Parathyroid adenoma (tissue), 2 donors: Measurements from ENCODE around the gene ALDH5A1.

ENCODE experiments used
- H2AFZ ChIP-seq: fragments of 300-600 bp; sonication (generic); one replicate; pipeline ENCODE4 v1.7.0; 2017; ENCODE audit warnings: antibody characterized with exemption, mild to moderate bottlenecking
- H3K27ac ChIP-seq: fragments of 300-600 bp; sonication (generic); one replicate; pipeline ENCODE4 v1.7.0; 2017
- H3K27me3 ChIP-seq: fragments of 300-600 bp; sonication (generic); one replicate; pipeline ENCODE4 v1.7.0; 2017; ENCODE audit warnings: low read length; ENCODE audit not compliant: control insufficient read depth, insufficient read depth
- H3K36me3 ChIP-seq: fragments of 300-600 bp; sonication (generic); one replicate; pipeline ENCODE4 v1.7.0; 2017; ENCODE audit warnings: low read length; ENCODE audit not compliant: control insufficient read depth, insufficient read depth
- H3K4me1 ChIP-seq: fragments of 300-600 bp; sonication (generic); one replicate; pipeline ENCODE4 v1.7.0; 2017; ENCODE audit warnings: control low read depth
- H3K4me2 ChIP-seq: fragments of 300-600 bp; sonication (generic); one replicate; pipeline ENCODE4 v1.7.0; 2017; ENCODE audit warnings: low read length
- H3K4me3 ChIP-seq: fragments of 300-600 bp; sonication (generic); one replicate; pipeline ENCODE4 v1.7.0; 2017; ENCODE audit warnings: low read depth, low read length
- H3K79me2 ChIP-seq: fragments of 300-600 bp; sonication (generic); one replicate; pipeline ENCODE4 v1.7.0; 2017; ENCODE audit warnings: control low read depth
- H3K9ac ChIP-seq: fragments of 300-600 bp; sonication (generic); one replicate; pipeline ENCODE4 v1.7.0; 2017; ENCODE audit warnings: mild to moderate bottlenecking
- H3K9me3 ChIP-seq: fragments of 300-600 bp; sonication (generic); one replicate; pipeline ENCODE4 v1.7.0; 2017; ENCODE audit warnings: low read length; ENCODE audit not compliant: control insufficient read depth
- TF ChIP-seq, protein P1 (sequence below): fragments of 300-600 bp; sonication (generic); IDR thresholded peaks from one replicate; pipeline ENCODE4 v1.7.0; 2017; ENCODE audit warnings: antibody characterized with exemption, mild to moderate bottlenecking
- donor health status: primary hyperparathyroidism.

ALDH5A1 gene

DNA sequence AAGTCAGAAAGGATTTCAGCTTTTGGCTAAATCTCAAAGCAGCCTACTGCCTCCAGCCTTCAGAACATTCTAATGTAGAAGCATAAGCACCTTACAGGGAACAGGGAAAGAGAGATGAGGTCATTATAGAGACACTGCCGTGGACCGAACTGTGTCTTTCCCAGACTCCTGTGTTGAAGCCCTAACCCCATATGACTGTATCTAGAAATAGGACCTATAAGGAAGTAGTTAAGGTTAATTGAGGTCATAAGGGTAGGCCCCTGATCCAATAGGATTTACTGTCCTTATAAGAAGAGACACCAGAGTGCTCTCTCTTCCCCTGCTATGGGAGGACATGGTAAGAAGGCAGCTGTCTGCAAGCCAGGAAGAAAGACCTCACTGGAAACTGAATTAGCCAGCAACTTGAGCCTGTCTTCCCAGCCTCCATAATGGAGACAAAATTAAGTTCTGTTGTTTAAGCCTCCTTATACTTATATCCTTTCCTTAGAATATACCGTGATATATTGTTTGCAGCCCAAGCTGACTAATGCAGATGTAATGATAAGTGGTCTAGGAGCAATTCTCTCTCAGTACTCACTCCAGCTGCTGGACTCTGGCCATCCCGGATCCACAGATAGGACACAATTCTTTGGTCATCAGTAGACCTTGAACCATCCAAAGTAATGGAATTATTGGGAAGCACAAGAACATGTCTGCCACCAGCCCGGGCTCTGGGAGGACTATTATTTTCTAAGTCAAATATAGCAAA is 71.4 kb downstream of the ALDH5A1 start:
- H3K4me2 ChIP-seq, result no peak overlapping the region
- no peak overlapping the region for H3K9ac ChIP-seq
- no peak overlapping the region for H3K27ac ChIP-seq
- H3K79me2 ChIP-seq, result no peaks in the 10 kb centered on the region
- TF ChIP-seq, protein P1, sequence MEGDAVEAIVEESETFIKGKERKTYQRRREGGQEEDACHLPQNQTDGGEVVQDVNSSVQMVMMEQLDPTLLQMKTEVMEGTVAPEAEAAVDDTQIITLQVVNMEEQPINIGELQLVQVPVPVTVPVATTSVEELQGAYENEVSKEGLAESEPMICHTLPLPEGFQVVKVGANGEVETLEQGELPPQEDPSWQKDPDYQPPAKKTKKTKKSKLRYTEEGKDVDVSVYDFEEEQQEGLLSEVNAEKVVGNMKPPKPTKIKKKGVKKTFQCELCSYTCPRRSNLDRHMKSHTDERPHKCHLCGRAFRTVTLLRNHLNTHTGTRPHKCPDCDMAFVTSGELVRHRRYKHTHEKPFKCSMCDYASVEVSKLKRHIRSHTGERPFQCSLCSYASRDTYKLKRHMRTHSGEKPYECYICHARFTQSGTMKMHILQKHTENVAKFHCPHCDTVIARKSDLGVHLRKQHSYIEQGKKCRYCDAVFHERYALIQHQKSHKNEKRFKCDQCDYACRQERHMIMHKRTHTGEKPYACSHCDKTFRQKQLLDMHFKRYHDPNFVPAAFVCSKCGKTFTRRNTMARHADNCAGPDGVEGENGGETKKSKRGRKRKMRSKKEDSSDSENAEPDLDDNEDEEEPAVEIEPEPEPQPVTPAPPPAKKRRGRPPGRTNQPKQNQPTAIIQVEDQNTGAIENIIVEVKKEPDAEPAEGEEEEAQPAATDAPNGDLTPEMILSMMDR, result no peak
- H3K4me3 ChIP-seq, result no peak overlapping the region
- H2AFZ ChIP-seq, result no peak overlapping the region
- H3K36me3 ChIP-seq, result no peaks in the 10 kb centered on the region
- H3K4me1 ChIP-seq, result no peaks in the 10 kb centered on the region
- H3K27me3 ChIP-seq, result no peaks in the 10 kb centered on the region
- H3K9me3 ChIP-seq, result no peaks in the 10 kb centered on the region

DNA sequence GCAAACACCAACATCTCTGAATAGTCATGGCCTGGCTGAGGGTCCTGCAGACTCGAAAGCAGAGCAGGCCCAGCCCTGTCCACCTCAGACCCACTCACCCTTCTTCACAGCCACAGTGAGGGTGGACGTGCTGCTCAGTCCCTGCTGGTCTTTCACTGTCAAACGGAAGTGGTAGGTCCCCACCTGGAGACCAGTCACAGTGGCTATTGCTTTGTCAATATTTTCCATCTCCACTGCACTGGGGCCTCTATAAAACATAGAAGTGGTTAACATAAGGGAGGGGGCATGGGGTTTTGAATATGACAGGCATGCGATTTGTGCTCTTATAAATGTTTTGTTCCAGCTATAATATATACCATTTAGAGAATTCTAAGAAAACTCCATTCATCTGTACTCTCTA is 73.9 kb downstream of the ALDH5A1 start:
- Histone ChIP-seq H3K4me3 (no peak overlapping the region), H3K9ac (no peak overlapping the region)

DNA sequence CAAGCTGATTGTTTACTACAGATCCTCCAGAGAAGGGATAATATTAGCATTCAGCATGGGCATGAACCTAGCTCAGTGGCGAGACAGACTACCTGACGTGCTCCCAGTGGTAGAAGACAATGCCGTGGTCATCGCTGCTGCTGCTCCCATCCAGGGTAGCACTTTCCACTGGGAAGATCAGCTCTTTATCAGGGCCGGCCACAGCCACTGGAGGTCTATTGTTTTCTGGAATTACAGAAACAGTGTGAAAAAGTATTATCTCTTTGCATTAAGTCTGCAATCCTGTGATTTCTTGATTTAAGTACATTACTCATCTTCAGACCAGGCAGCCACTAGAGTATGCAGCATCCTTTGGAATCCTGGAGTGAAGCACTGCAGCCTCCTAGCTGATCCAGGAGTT is 75.0 kb downstream of the ALDH5A1 start:
- no peaks in the 10 kb centered on the region for H3K27me3 ChIP-seq
- H3K79me2 ChIP-seq, result no peaks in the 10 kb centered on the region
- H3K27ac ChIP-seq, result no peak overlapping the region
- no peak overlapping the region for H2AFZ ChIP-seq
- H3K9me3 ChIP-seq, result no peaks in the 10 kb centered on the region
- no peaks in the 10 kb centered on the region for H3K4me1 ChIP-seq
- H3K4me3 ChIP-seq, result no peak overlapping the region
- H3K36me3 ChIP-seq, result no peaks in the 10 kb centered on the region
- H3K9ac ChIP-seq, result no peak overlapping the region
- TF ChIP-seq, protein P1, result no peak
- H3K4me2 ChIP-seq, result no peak overlapping the region

More for the DNA sequence above, 73.9 kb downstream of the ALDH5A1 start:
- no peak overlapping the region for H3K27ac ChIP-seq
- TF ChIP-seq, protein P1, result no peak
- H3K4me1 ChIP-seq, result no peaks in the 10 kb centered on the region
- H3K4me2 ChIP-seq, result no peak overlapping the region
- H3K79me2 ChIP-seq, result no peaks in the 10 kb centered on the region
- no peaks in the 10 kb centered on the region for H3K36me3 ChIP-seq
- H3K9me3 ChIP-seq, result no peaks in the 10 kb centered on the region
- H2AFZ ChIP-seq, result no peak overlapping the region
- H3K27me3 ChIP-seq, result no peaks in the 10 kb centered on the region

DNA sequence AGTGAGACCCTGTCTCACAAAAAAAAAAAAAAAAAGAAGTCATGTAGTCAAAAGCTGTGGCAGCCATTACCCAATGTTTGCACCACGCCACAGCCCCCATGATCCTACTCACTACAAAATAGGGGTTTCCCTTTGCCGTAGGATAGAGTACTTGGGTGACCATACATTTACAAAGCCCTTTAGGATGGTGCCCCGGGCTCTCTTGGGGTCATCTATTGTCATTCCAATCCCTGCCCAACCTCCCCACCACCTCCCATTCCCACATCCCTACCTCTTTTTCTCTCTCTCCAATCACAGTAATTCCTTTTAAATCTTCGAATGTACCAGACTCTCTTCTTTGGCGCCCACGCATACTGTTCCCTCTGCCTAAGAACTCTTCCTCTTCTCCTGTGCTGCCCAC is 76.6 kb downstream of the ALDH5A1 start:
- Histone ChIP-seq H3K9me3 (no peaks in the 10 kb centered on the region), H3K79me2 (no peaks in the 10 kb centered on the region), H3K27me3 (no peaks in the 10 kb centered on the region), H3K4me2 (no peak overlapping the region), H2AFZ (no peak overlapping the region), H3K4me3 (no peak overlapping the region), H3K4me1 (no peaks in the 10 kb centered on the region), H3K27ac (no peak overlapping the region), H3K36me3 (no peaks in the 10 kb centered on the region), H3K9ac (no peak overlapping the region)
- TF ChIP-seq, protein P1, result no peak

DNA sequence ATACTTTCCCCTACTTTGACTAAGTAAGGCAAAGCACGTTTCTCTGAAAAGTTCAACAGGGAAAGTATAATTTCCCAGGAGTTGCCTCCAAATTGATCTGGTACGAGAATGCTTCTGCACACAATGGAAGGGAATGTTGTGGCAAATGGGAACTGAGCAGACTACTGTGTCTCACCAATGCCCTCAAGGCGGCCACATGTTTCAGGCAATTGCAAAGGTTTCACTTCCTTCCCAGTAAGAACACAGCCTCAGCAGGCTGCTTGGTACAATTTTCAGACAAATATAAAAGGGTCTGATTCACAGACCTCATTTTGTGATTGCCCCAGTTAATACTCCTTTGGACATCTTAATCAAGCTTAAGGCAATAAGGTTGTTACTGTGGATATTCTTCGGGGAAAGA is 80.0 kb downstream of the ALDH5A1 start:
- H3K9ac ChIP-seq, result no peak overlapping the region
- TF ChIP-seq, protein P1, result no peak
- no peak overlapping the region for H3K27ac ChIP-seq

More for the DNA sequence above, 80.0 kb downstream of the ALDH5A1 start:
- no peaks in the 10 kb centered on the region for H3K27me3 ChIP-seq
- H3K4me3 ChIP-seq, result no peak overlapping the region
- no peak overlapping the region for H3K4me2 ChIP-seq
- no peaks in the 10 kb centered on the region for H3K36me3 ChIP-seq
- no peaks in the 10 kb centered on the region for H3K9me3 ChIP-seq
- no peaks in the 10 kb centered on the region for H3K4me1 ChIP-seq
- H2AFZ ChIP-seq, result no peak overlapping the region
- no peaks in the 10 kb centered on the region for H3K79me2 ChIP-seq
